ENCODE results near the gene MIAT.

MIAT gene

GRCh38 chr22:26619510-26619909 lies 37.9 kb upstream of the MIAT start:
- H3K4me3 ChIP-seq (ENCODE audit: control insufficient read depth, low read depth, low read length) = no peak overlapping the region
- TF ChIP-seq CTCF (IDR thresholded peaks at IDR 0.05; ENCODE audit: control insufficient read depth, insufficient read depth, low read depth, low read length, missing control alignments) = no peak
- DNase-seq (ENCODE audit: low read depth) = no peak

- no peak for TF ChIP-seq CTCF (IDR thresholded peaks at IDR 0.05; ENCODE audit: control insufficient read depth, insufficient read depth, low read depth, low read length, missing control alignments)
- no peak overlapping the region for H3K4me3 ChIP-seq (ENCODE audit: control insufficient read depth, low read depth, low read length)
- no peak for DNase-seq (ENCODE audit: low read depth)
These were observed 37.2 kb upstream of the MIAT start for GRCh38 chr22:26620197-26620596.

- H3K4me3 ChIP-seq (ENCODE audit: control insufficient read depth, low read depth, low read length) = no peak within 1 kb of the TSS
- no peak for TF ChIP-seq CTCF (IDR thresholded peaks at IDR 0.05; ENCODE audit: control insufficient read depth, insufficient read depth, low read depth, low read length, missing control alignments)
- DNase-seq (ENCODE audit: low read depth) = no peak
These were observed 35.7 kb upstream of the MIAT start, which contains the start of gene CRYBA4 for GRCh38 chr22:26621663-26622062. TSS of gene CRYBA4 (plus strand) at chr22:26621963. CDS start at chr22:26622597, 634 bp downstream.

- H3K4me3 ChIP-seq (ENCODE audit: control insufficient read depth, low read depth, low read length) = no peak overlapping the region
- TF ChIP-seq CTCF (IDR thresholded peaks at IDR 0.05; ENCODE audit: control insufficient read depth, insufficient read depth, low read depth, low read length, missing control alignments) = no peak
- no peak for DNase-seq (ENCODE audit: low read depth)
These were observed 33.4 kb upstream of the MIAT start for GRCh38 chr22:26623984-26624383.

GRCh38 chr22:26624803-26625202 lies 32.6 kb upstream of the MIAT start:
- H3K4me3 ChIP-seq (ENCODE audit: control insufficient read depth, low read depth, low read length) = no peak overlapping the region
- no peak for DNase-seq (ENCODE audit: low read depth)
- TF ChIP-seq CTCF (IDR thresholded peaks at IDR 0.05; ENCODE audit: control insufficient read depth, insufficient read depth, low read depth, low read length, missing control alignments) = no peak

- DNase-seq (ENCODE audit: low read depth) = no peak
- no peak overlapping the region for H3K4me3 ChIP-seq (ENCODE audit: control insufficient read depth, low read depth, low read length)
- no peak for TF ChIP-seq CTCF (IDR thresholded peaks at IDR 0.05; ENCODE audit: control insufficient read depth, insufficient read depth, low read depth, low read length, missing control alignments)
These were observed 27.2 kb upstream of the MIAT start for GRCh38 chr22:26629988-26630761.
